Chondrocyte (in vitro differentiated cells): ENCODE data around the gene ST6GALNAC5. TPM values are rescaled to one million over a fixed set of nuclear protein-coding genes. Genes with fewer than 3 reads are reported as not detected.

Experiments
- DNase-seq: peaks from one replicate; pipeline ENCODE4 v3.0.0; 2021; ENCODE audit warnings: mixed read lengths, low spot score
- H3K27ac Mint-ChIP-seq: one replicate; pipeline ENCODE4 v1.8.0; 2021; ENCODE audit warnings: mild to moderate bottlenecking, moderate library complexity, mixed read lengths; ENCODE audit not compliant: unreplicated experiment
- H3K27me3 Mint-ChIP-seq: 2 replicates; pipeline ENCODE4 v1.8.0; 2021; ENCODE audit warnings: low read depth, mixed read lengths
- H3K36me3 Mint-ChIP-seq: 2 replicates; pipeline ENCODE4 v1.8.0; 2021; ENCODE audit warnings: low read depth, mixed read lengths
- H3K4me1 Mint-ChIP-seq: 2 replicates; pipeline ENCODE4 v1.8.0; 2021; ENCODE audit warnings: low read depth, mild to moderate bottlenecking, mixed read lengths
- H3K4me3 Mint-ChIP-seq: one replicate; pipeline ENCODE4 v1.8.0; 2021; ENCODE audit warnings: mild to moderate bottlenecking, moderate library complexity, mixed read lengths; ENCODE audit not compliant: unreplicated experiment
- H3K9me3 Mint-ChIP-seq: 2 replicates; pipeline ENCODE4 v1.8.0; 2021; ENCODE audit warnings: low read depth, mixed read lengths
- microRNA-seq: library from miRNA; unstranded; fragments of <30 nt; microRNA quantifications from one replicate; pipeline ENCODE4 v1.2.0, GENCODE V29; 2020; ENCODE audit warnings: borderline number of aligned reads
- total RNA-seq: library from RNA; stranded (reverse); gene quantifications from 3 replicates; pipeline ENCODE4 v1.2.1, GENCODE V29; 2021
- TF ChIP-seq, protein P1 (sequence below): fragments of 200-600 bp; sonication (generic); IDR thresholded peaks from 2 replicates; pipeline ENCODE4 v1.5.0; 2021; ENCODE audit warnings: antibody characterized with exemption, mild to moderate bottlenecking, moderate library complexity

ST6GALNAC5 gene
- total RNA-seq, 1 donor from 2014 or later = 7.3 TPM

GRCh38 chr1:77104672-77105071 lies 237.4 kb downstream of the ST6GALNAC5 start:
- Mint-ChIP-seq H3K4me3 (no peak overlapping the region), H3K36me3 (peaks cover 5% of the 10 kb centered on the region), H3K4me1 (peaks cover 8% of the 10 kb centered on the region), H3K27ac (no peak overlapping the region), H3K9me3 (peaks cover 3% of the 10 kb centered on the region), H3K27me3 (no peaks in the 10 kb centered on the region)
- DNase-seq = no peak
- TF ChIP-seq, protein P1, sequence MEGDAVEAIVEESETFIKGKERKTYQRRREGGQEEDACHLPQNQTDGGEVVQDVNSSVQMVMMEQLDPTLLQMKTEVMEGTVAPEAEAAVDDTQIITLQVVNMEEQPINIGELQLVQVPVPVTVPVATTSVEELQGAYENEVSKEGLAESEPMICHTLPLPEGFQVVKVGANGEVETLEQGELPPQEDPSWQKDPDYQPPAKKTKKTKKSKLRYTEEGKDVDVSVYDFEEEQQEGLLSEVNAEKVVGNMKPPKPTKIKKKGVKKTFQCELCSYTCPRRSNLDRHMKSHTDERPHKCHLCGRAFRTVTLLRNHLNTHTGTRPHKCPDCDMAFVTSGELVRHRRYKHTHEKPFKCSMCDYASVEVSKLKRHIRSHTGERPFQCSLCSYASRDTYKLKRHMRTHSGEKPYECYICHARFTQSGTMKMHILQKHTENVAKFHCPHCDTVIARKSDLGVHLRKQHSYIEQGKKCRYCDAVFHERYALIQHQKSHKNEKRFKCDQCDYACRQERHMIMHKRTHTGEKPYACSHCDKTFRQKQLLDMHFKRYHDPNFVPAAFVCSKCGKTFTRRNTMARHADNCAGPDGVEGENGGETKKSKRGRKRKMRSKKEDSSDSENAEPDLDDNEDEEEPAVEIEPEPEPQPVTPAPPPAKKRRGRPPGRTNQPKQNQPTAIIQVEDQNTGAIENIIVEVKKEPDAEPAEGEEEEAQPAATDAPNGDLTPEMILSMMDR = no peak

Small RNA genes lying within 50 kb of the gene (microRNA-seq; reads per million reads assigned to microRNA genes)
- gene MIR7156 = not detected
